Cardiac muscle cell (in vitro differentiated cells and primary cell): Measurements from ENCODE around the gene PPIL6. TPM values are rescaled to one million over a fixed set of nuclear protein-coding genes. Genes with fewer than 3 reads are reported as not detected.

ENCODE experiments used
- DNase-seq, 2 donors: peaks; one replicate each; pipeline versions ENCODE4 v3.0.0 to v3.0.0-alpha.2; 2010 to 2017; ENCODE audit warnings: low read depth in 1 of 2, low spot score in 1 of 2
- H3K27ac ChIP-seq: fragments of 200-600 bp; sonication (generic); 2 replicates; pipeline ENCODE4 v1.5.1; 2016
- H3K27me3 ChIP-seq: fragments of 200-600 bp; sonication (generic); 2 replicates; pipeline ENCODE4 v1.6.0; 2016; ENCODE audit warnings: control low read depth
- H3K36me3 ChIP-seq: fragments of 200-600 bp; sonication (generic); 2 replicates; pipeline ENCODE4 v1.5.1; 2016; ENCODE audit warnings: control low read depth
- H3K4me1 ChIP-seq: fragments of 200-600 bp; sonication (generic); 2 replicates; pipeline ENCODE4 v1.8.1; 2017; ENCODE audit warnings: low read depth, mild to moderate bottlenecking, mixed run types
- H3K4me3 ChIP-seq: fragments of 200-600 bp; sonication (generic); 2 replicates; pipeline ENCODE4 v1.5.1; 2016; ENCODE audit warnings: mild to moderate bottlenecking
- H3K9me3 ChIP-seq: fragments of 200-600 bp; sonication (generic); 2 replicates; pipeline ENCODE4 v1.5.1; 2017; ENCODE audit warnings: low read depth, mild to moderate bottlenecking, control low read depth
- CTCF ChIP-seq: IDR thresholded peaks from 2 replicates; pipeline ENCODE4 v1.5.1; 2012; ENCODE audit warnings: low read depth, mild to moderate bottlenecking, low read length
- polyA plus RNA-seq: library from polyadenylated mRNA; unstranded; fragments of >200 nt; fragmentation: Nextera tagmentation; extraction: Ambion mirVana; gene quantifications from 2 replicates; pipeline ENCODE4 v1.2.1, GENCODE V29; 2016
- total RNA-seq: library from RNA; depleted of rRNA; stranded (reverse); fragments of >200 nt; gene quantifications from 2 replicates; pipeline ENCODE4 v1.2.3, GENCODE V29; 2016

PPIL6 gene
- total and polyA plus RNA-seq, 2 experiments from 2014 or later = 7.3 to 8.7 TPM

- peaks cover 25% of the 10 kb centered on the region for H3K36me3 ChIP-seq
- DNase-seq = no peak
- no peaks in the 10 kb centered on the region for H3K27me3 ChIP-seq
- peaks cover 23% of the 10 kb centered on the region for H3K4me1 ChIP-seq
- H3K9me3 ChIP-seq = no peaks in the 10 kb centered on the region
- TF ChIP-seq CTCF = no peak
- H3K27ac ChIP-seq = no peak overlapping the region
- peak overlapping the region; percentile 79 for H3K4me3 ChIP-seq
These were observed 60.7 kb downstream of the PPIL6 start for GRCh38 chr6:109379711-109380110.

GRCh38 chr6:109377717-109378116, 62.7 kb downstream of the PPIL6 start:
- Histone ChIP-seq H3K4me3 (no peak overlapping the region), H3K36me3 (peaks cover 33% of the 10 kb centered on the region)

GRCh38 chr6:109374326-109374892, 66.0 kb downstream of the PPIL6 start:
- H3K27me3 ChIP-seq = no peaks in the 10 kb centered on the region
- peaks cover 52% of the 10 kb centered on the region for H3K36me3 ChIP-seq
- DNase-seq = no peak
- H3K27ac ChIP-seq = no peak overlapping the region
- TF ChIP-seq CTCF = no peak
- peaks cover 9% of the 10 kb centered on the region for H3K4me1 ChIP-seq
- H3K9me3 ChIP-seq = no peaks in the 10 kb centered on the region
- no peak overlapping the region for H3K4me3 ChIP-seq

More at GRCh38 chr6:109377717-109378116, 62.7 kb downstream of the PPIL6 start:
- Histone ChIP-seq H3K9me3 (no peaks in the 10 kb centered on the region), H3K4me1 (peaks cover 17% of the 10 kb centered on the region), H3K27ac (no peak overlapping the region), H3K27me3 (no peaks in the 10 kb centered on the region)
- no peak for DNase-seq
- TF ChIP-seq CTCF = no peak

- TF ChIP-seq CTCF = no peak
- DNase-seq = no peak
- no peak overlapping the region for H3K4me3 ChIP-seq
- no peak overlapping the region for H3K27ac ChIP-seq
- no peaks in the 10 kb centered on the region for H3K27me3 ChIP-seq
- H3K4me1 ChIP-seq = peaks cover 8% of the 10 kb centered on the region
- H3K36me3 ChIP-seq = peaks cover 57% of the 10 kb centered on the region
- no peaks in the 10 kb centered on the region for H3K9me3 ChIP-seq
These were observed 66.7 kb downstream of the PPIL6 start for GRCh38 chr6:109373762-109374161.

DNA sequence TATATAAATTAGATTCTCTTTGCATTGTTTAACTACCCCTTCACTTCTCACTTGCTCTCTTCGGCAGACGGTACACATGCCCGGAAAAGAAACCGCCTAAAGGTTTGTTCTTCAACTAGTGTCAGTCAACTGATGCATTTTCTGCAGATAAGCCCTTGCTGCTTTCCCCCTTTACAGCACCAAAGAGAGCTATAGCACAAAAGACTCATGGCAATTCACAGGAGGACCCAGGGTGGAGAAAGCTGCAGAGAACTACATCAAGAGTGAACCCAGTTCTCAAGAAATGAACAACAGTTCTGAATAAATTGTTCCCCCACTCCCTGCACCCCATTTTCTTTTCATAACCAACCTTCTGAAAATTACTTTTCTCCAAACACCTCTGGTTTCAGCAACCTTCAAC, 67.1 kb downstream of the PPIL6 start:
- peaks cover 8% of the 10 kb centered on the region for H3K4me1 ChIP-seq
- H3K9me3 ChIP-seq = no peaks in the 10 kb centered on the region
- H3K27me3 ChIP-seq = no peaks in the 10 kb centered on the region
- H3K36me3 ChIP-seq = peaks cover 61% of the 10 kb centered on the region
- no peak overlapping the region for H3K4me3 ChIP-seq
- TF ChIP-seq CTCF = no peak
- no peak for DNase-seq
- H3K27ac ChIP-seq = no peak overlapping the region
